IPS-20b (cell line): ENCODE results near the gene PHACTR2.

ENCODE experiments used
- H3K27ac ChIP-seq: one replicate; pipeline ENCODE4 v1.5.1; 2013; ENCODE audit warnings: low read length
- H3K27me3 ChIP-seq: 2 replicates; pipeline ENCODE4 v1.6.1; 2013; ENCODE audit warnings: mild to moderate bottlenecking, low read length, inconsistent platforms; ENCODE audit not compliant: insufficient read depth
- H3K36me3 ChIP-seq: 2 replicates; pipeline ENCODE4 v1.6.1; 2013; ENCODE audit warnings: low read depth, mild to moderate bottlenecking, inconsistent platforms, low read length, moderate library complexity; ENCODE audit not compliant: insufficient read depth
- H3K4me1 ChIP-seq: 2 replicates; pipeline ENCODE4 v1.6.1; 2013; ENCODE audit warnings: mild to moderate bottlenecking, control low read depth, inconsistent platforms, low read length, moderate library complexity; ENCODE audit not compliant: insufficient read depth
- H3K4me3 ChIP-seq: 2 replicates; pipeline ENCODE4 v1.5.1; 2013; ENCODE audit warnings: mild to moderate bottlenecking, low read length, inconsistent platforms
- H3K9ac ChIP-seq: 2 replicates; pipeline ENCODE4 v1.6.1; 2013; ENCODE audit warnings: low read depth, mild to moderate bottlenecking, inconsistent platforms, low read length, moderate library complexity
- H3K9me3 ChIP-seq: 2 replicates; pipeline ENCODE4 v1.6.1; 2013; ENCODE audit warnings: mild to moderate bottlenecking, low read depth, low read length, inconsistent platforms; ENCODE audit not compliant: insufficient read depth

PHACTR2 gene

DNA sequence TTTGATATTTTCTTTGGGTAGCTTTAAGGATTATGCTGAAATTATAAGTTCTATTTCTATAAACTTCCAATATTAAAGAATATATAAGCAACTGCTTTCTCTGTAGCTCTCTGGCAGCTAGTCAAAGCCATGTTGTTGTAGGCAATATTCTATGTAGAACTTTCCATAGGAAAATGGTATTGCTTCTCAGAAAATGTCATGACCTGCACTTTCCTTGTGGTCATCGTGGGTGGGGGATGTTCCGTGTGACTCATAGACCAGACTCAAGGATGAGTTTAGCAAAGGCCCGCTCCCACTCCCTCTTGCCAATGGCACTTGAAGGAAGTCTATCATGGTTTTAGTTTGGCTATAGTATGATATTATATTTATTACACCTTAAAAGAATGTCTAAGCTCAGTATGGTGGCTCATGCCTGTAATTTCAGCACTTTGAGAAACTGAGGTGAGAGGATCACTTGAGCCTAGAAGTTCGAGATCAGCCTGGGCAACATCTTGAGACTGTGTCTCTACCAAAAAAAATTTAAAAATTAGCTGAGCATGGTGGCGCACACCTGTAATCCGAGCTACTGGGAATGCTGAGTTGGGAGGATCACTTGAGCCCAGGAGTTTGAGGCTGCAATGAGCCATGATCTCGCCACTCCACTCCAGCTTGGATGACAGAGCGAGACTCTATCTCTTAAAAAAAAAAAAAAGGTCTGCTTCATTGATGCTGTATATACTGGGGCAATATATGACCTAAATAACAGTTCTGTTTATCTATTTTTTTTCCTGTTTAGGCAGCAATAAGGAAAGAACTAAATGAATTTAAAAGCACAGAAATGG is 128.7 kb downstream of the PHACTR2 start:
- Histone ChIP-seq H3K9me3 (no peaks in the 10 kb centered on the region), H3K27ac (no peak overlapping the region), H3K36me3 (peaks cover 29% of the 10 kb centered on the region), H3K27me3 (no peaks in the 10 kb centered on the region), H3K9ac (no peak overlapping the region), H3K4me1 (peaks cover 7% of the 10 kb centered on the region; the same call in 1 of the 2 replicates), H3K4me3 (no peak overlapping the region)

DNA sequence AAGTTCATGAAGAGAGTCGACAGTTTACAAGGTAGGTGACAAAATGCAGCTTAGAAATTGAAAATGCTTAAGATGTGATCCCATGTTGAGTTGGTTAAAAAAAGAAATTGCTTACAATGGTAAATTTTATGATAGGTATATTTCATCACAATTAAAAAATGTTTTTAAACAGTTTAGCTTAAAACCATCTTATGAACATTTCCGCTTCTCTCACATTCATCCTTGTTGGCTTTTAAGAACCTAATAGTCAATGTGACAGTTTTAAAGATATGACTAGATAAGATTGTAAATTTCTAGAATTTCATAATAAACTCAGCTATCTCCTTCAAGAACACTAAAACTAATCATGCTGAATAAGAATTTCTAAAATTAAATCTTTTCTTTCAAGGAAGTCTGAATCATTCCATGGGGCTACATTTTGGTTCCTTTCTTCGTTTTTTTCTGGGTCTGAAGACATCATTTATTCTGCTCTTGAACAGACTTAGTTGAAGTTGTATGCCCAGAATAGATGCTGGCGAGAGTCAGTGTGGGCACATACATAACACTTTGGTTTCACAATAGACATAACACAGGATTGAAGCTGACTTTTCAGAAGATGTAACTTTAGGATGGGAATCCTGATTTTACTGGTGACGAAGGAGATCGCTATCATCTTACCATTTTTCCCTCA is 129.5 kb downstream of the PHACTR2 start:
- no peak overlapping the region for H3K4me3 ChIP-seq
- H3K27ac ChIP-seq: no peak overlapping the region
- no peak overlapping the region for H3K9ac ChIP-seq
- peaks cover 28% of the 10 kb centered on the region for H3K36me3 ChIP-seq
- H3K4me1 ChIP-seq: peaks cover 7% of the 10 kb centered on the region; the same call in 1 of the 2 replicates
- no peaks in the 10 kb centered on the region for H3K9me3 ChIP-seq
- H3K27me3 ChIP-seq: no peaks in the 10 kb centered on the region

DNA sequence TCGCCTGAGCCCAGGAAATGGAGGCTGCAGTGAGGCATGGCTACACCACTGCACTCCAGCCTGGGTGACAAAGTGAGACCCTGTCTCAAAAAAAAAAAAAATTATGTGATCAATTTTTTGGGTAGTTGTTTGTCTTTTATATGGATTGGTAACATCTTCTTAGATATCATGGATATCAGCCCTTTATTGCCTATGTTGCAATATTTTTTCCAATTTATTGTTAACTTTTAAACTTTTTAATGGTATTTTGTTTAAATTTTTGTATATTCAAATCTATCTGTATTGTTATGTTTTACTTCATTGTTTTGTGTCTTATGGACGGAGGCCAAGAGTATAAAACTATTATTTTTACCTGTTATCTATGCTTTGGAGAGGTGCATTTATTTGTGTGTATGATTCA is 133.0 kb downstream of the PHACTR2 start:
- Histone ChIP-seq H3K27me3 (no peaks in the 10 kb centered on the region), H3K4me1 (no peaks in the 10 kb centered on the region), H3K36me3 (peaks cover 32% of the 10 kb centered on the region), H3K27ac (no peak overlapping the region), H3K9ac (no peak overlapping the region), H3K9me3 (no peaks in the 10 kb centered on the region), H3K4me3 (no peak overlapping the region)

DNA sequence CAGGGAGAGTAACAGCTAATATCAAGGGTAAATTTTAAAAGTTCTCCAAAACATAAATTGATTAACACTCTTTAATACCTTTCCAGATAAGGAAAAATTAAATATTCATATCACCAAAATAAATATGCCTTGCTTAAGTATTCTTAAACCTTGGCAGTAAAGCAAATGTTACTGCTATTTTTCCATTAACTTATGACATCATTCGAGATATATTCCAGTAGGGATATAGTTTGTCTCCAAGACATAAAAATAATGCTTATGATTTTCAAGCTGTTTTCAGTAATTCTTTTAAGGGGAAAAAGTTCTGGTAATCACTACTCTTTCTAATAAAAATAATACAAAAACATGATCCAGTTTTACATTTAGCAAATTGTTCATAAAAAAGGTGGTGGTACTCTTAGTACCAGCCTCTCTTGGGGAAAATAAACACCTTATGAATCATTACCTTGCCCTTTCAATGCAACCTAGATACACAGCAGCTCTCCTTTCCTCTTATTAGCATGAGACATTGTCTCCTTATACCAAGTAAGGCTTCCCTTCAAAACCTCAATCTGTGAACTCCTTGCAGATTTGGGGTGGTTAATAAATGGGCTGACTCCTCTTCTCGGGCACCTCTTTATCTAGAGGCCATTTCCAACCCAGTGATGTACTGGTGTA is 133.9 kb downstream of the PHACTR2 start:
- Histone ChIP-seq H3K9ac (no peak overlapping the region), H3K4me1 (no peaks in the 10 kb centered on the region), H3K27ac (no peak overlapping the region), H3K9me3 (no peaks in the 10 kb centered on the region), H3K4me3 (no peak overlapping the region), H3K27me3 (no peaks in the 10 kb centered on the region), H3K36me3 (peaks cover 32% of the 10 kb centered on the region)

DNA sequence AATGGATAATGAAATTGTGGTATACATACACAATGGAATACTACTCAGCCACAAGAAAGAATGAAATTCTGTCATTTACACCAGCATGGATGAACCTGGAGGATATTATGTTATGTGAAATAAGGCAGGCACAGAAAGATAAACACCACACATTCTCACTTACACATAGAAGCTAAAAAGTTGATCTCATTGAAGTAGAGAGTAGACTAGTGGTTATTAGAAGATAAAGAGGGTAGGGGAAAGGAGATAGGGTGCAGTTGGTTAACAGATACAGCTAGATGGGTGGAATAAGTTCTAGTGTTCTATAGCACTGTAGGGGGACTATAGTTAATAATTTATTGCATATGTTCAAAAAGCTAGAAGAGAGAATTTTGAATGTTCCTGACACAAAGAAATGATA is 139.9 kb downstream of the PHACTR2 start:
- no peaks in the 10 kb centered on the region for H3K9me3 ChIP-seq
- H3K4me3 ChIP-seq: no peak overlapping the region
- peaks cover 6% of the 10 kb centered on the region for H3K36me3 ChIP-seq
- H3K9ac ChIP-seq: no peak overlapping the region
- peaks cover 2% of the 10 kb centered on the region; the same call in 1 of the 2 replicates for H3K4me1 ChIP-seq
- no peaks in the 10 kb centered on the region for H3K27me3 ChIP-seq
- H3K27ac ChIP-seq: no peak overlapping the region

DNA sequence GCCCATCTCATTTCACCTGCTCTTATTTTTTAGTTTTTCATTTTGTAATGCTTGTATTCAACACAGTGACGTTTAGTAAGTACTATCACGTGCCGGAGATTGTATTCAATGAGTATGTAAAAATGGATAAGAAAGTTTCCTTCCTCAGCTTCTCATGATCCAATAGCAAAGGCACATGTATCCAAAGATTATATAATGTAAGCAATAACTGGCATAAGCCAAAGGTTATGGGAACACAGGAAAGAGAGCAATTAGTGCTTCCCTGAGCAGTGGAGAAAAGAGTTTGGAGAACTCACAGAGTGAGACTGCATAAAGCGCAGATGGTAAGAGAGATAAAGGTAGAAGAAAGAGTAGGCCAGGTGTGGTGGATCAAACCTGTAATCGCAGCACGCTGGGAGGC is 143.6 kb downstream of the PHACTR2 start:
- no peak overlapping the region for H3K9ac ChIP-seq
- no peaks in the 10 kb centered on the region for H3K9me3 ChIP-seq
- no peaks in the 10 kb centered on the region for H3K27me3 ChIP-seq
- peaks cover 23% of the 10 kb centered on the region for H3K36me3 ChIP-seq
- H3K4me1 ChIP-seq: peaks cover 12% of the 10 kb centered on the region
- H3K4me3 ChIP-seq: no peak overlapping the region
- no peak overlapping the region for H3K27ac ChIP-seq

DNA sequence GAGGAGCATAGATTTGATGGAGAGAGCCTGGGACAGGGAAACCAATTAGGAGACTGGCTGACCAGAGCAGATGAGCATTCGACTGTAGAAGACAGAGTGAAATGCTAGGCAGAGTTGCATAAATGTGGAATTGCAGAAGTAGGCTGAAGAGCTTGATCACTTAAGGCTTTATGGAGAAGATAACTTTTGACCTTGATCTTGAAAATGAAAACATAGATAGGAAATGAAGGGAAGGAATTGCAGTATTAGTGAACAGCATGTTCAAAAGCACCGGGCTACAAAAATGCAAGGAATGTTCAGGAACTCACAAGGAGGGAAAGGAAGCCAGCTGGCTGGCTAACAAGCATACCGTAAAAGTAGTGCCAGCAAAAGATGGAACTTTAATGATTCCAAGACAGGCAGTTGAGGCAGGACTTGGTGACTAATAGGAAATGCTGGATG is 144.8 kb downstream of the PHACTR2 start:
- H3K27me3 ChIP-seq: no peaks in the 10 kb centered on the region
- H3K4me3 ChIP-seq: no peak overlapping the region
- H3K4me1 ChIP-seq: peaks cover 12% of the 10 kb centered on the region
- peaks cover 23% of the 10 kb centered on the region for H3K36me3 ChIP-seq
- no peaks in the 10 kb centered on the region for H3K9me3 ChIP-seq
- no peak overlapping the region for H3K27ac ChIP-seq
- no peak overlapping the region for H3K9ac ChIP-seq

DNA sequence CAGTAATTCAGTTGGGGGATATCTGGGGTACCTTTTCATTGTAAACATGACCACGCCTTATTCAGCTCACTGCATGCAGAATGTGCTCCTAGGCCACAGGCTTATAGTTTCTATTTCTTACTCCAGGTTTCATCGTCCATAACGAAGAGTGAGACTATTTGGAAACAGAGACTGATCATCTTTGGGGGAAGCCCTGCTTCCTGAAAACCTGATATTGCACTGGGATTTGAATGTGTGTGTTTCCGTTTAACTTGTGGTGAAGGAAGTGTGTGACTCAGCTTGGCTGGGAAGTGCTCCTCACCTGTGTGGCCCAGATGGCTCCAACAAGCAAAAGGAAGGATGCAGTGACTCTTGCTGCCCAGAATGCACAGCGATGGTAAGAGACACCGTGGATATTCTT is 145.8 kb downstream of the PHACTR2 start:
- Histone ChIP-seq H3K4me3 (no peak overlapping the region), H3K27me3 (no peaks in the 10 kb centered on the region), H3K9me3 (no peaks in the 10 kb centered on the region), H3K27ac (no peak overlapping the region), H3K36me3 (peaks cover 21% of the 10 kb centered on the region), H3K4me1 (peaks cover 12% of the 10 kb centered on the region), H3K9ac (no peak overlapping the region)

DNA sequence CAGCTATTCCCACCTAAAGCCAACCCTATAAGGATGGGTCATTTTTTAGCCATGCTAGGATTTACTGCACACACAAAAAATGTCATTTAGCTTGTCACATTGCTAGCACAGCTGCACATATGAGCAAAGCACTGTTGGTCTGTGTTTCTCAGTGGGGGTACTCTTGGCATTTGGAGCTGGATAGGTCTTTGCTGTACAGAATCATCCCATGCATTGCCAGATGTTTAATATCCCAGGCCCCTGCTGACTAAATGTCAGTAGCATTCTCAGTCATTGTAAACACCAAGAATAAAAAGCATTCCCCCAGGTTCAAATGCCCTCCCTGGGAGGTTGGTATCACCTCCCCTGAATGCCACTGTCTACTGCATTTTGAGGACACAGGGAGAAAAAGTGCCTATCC is 150.8 kb downstream of the PHACTR2 start:
- no peak overlapping the region for H3K27ac ChIP-seq
- H3K27me3 ChIP-seq: no peaks in the 10 kb centered on the region
- H3K4me3 ChIP-seq: no peak overlapping the region
- peaks cover 7% of the 10 kb centered on the region; the same call in 1 of the 2 replicates for H3K4me1 ChIP-seq
- no peak overlapping the region for H3K9ac ChIP-seq
- H3K36me3 ChIP-seq: peaks cover 18% of the 10 kb centered on the region
- no peaks in the 10 kb centered on the region for H3K9me3 ChIP-seq

DNA sequence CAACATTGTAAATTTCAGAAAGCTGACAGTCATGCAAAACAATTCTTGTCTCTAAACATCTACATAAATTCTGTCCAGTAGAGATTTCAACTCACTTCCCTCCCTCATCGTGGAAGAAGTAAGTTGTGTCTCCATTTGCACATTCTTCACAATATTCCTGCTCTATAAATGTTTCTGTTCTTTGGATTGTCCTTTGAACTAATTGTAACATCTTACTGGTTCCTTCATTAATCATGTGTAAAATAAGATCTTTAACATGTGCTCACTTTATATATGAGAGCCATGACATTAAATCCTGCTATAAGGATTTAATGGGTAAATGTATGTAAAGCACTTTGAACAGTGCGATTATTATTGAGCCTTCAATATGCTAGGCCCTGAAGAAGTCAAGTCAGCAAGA is 158.4 kb downstream of the PHACTR2 start:
- Histone ChIP-seq H3K4me1 (no peaks in the 10 kb centered on the region), H3K9me3 (no peaks in the 10 kb centered on the region), H3K36me3 (no peaks in the 10 kb centered on the region), H3K4me3 (no peak overlapping the region), H3K27ac (no peak overlapping the region), H3K9ac (no peak overlapping the region), H3K27me3 (no peaks in the 10 kb centered on the region)

DNA sequence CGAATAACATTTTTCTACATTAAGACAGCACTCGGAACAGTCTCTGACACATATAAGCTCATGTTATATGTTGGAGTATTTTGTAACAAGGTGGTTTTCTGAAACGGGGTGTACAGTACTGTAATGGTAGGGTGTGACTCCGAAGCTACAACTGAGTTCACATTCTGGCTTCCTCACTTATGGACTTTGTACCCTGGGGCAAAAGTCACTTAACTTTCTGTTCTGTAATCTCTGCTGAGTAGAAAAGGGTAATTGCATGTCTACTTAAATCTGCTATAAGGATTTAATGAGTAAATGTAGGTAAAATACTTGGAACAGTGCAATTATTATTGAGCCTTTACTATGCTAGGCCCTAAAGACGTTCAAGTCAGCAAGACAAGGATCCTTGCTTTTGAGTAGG is 160.6 kb downstream of the PHACTR2 start:
- no peak overlapping the region for H3K9ac ChIP-seq
- H3K4me1 ChIP-seq: peaks cover 3% of the 10 kb centered on the region; the same call in 1 of the 2 replicates
- no peaks in the 10 kb centered on the region for H3K36me3 ChIP-seq
- no peak overlapping the region for H3K4me3 ChIP-seq
- no peak overlapping the region for H3K27ac ChIP-seq
- no peaks in the 10 kb centered on the region for H3K9me3 ChIP-seq
- H3K27me3 ChIP-seq: no peaks in the 10 kb centered on the region
